Measurements from ENCODE around the gene PSPH. TPM values are rescaled to one million over a fixed set of nuclear protein-coding genes. Genes with fewer than 3 reads are reported as not detected.
A peak's percentile ranks its signal among the peaks of the same experiment; 100 is the strongest.

Gene PSPH
- total and polyA plus RNA-seq, 4 donors, result 5.5 to 35.9 (median 9.0) TPM

DNA sequence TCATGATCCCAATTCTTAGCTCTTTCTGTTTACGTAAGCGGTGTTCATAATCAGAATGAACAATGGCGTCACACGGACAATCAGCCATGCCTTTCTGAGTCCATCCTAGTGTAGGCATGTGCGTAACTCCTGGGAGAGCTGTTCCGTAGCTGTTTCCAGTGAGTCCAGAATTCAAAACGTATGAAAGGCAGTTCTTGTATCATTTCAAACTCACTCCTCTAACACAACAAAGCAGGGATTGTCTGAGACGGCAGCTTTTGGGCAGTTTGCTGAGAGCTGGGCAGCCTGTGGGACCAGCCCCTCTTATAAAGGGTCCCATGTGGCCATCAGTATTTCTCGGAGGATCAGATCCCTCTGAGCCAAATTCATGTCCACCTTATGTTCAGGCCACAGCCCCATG, 43.4 kb downstream of the PSPH start:
- no peak overlapping the region for H3K4me3 ChIP-seq (ENCODE audit: low read depth in 1 of 3, low read length in 3 of 3)
- no peak overlapping the region for H3K9ac ChIP-seq (ENCODE audit: low read depth in 1 of 2, low read length in 2 of 2)
- H3K27ac ChIP-seq (ENCODE audit: low read depth in 1 of 2, low read length in 2 of 2), result no peak overlapping the region
- H3K9me3 ChIP-seq (ENCODE audit: control insufficient read depth in 4 of 4, low read length in 3 of 4), result no peaks in the 10 kb centered on the region
- H3K36me3 ChIP-seq (ENCODE audit: control insufficient read depth in 4 of 4, insufficient read depth in 3 of 4, low read depth in 1 of 4, low read length in 3 of 4), result no peaks in the 10 kb centered on the region
- TF ChIP-seq REST (IDR thresholded peaks at IDR 0.05) (no peak), HNF4G (IDR thresholded peaks at IDR 0.05) (no peak), SP1 (IDR thresholded peaks at IDR 0.05) (no peak), HNF4A (conservative IDR thresholded peaks at IDR 0.05) (no peak), TAF1 (conservative IDR thresholded peaks at IDR 0.05) (no peak), ZBTB33 (IDR thresholded peaks at IDR 0.05) (no peak)
- 96% methylated on average over 9 of the region's 9 CpGs for WGBS
- H3K27me3 ChIP-seq (ENCODE audit: control insufficient read depth in 4 of 4, insufficient read depth in 4 of 4, low read length in 3 of 4), result no peaks in the 10 kb centered on the region
- H3K4me1 ChIP-seq (ENCODE audit: control insufficient read depth in 4 of 4, insufficient read depth in 4 of 4, low read length in 3 of 4), result peaks cover 0 to 3% (median 0%) of the 10 kb centered on the region in 4 donors
- DNase-seq (ENCODE audit: low spot score), result no peak

DNA sequence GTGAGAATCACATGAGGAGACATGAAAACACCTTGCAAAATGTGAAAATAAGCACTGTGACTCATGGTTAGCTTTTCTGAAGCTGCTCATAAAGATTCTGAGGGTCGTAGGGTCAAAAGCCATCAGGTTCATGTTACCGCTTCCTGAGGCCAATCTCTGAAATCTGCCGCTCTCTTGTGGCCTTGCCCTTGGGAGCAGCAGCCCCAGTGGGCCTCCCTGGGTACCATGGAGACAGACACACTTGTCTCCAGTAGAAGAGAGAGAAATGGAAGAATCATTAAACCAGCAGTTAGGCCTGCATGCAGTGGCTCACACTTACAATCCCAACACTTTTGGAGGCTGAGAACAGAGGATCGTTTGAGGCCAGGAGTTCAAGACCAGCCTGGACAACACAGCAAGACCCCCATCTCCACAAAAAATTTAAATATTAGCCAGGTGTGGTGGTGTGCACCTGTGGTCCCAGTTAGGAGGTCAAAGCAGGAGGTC, 44.0 kb downstream of the PSPH start:
- H3K27ac ChIP-seq (ENCODE audit: low read depth in 1 of 2, low read length in 2 of 2), result no peak overlapping the region
- no peaks in the 10 kb centered on the region for H3K9me3 ChIP-seq (ENCODE audit: control insufficient read depth in 4 of 4, low read length in 3 of 4)
- no peaks in the 10 kb centered on the region for H3K36me3 ChIP-seq (ENCODE audit: control insufficient read depth in 4 of 4, insufficient read depth in 3 of 4, low read depth in 1 of 4, low read length in 3 of 4)
- H3K27me3 ChIP-seq (ENCODE audit: control insufficient read depth in 4 of 4, insufficient read depth in 4 of 4, low read length in 3 of 4), result no peaks in the 10 kb centered on the region
- WGBS, result 89% methylated on average over 4 of the region's 4 CpGs
- TF ChIP-seq EGR1 (IDR thresholded peaks at IDR 0.05; ENCODE audit: low read depth in 2 of 2) (no peak), RXRA (IDR thresholded peaks at IDR 0.05) (no peak), HNF4A (conservative IDR thresholded peaks at IDR 0.05) (no peak), FOXA2 (IDR thresholded peaks at IDR 0.05) (no peak), HNF4G (IDR thresholded peaks at IDR 0.05) (no peak), YY1 (IDR thresholded peaks at IDR 0.05) (no peak), FOXA1 (IDR thresholded peaks at IDR 0.05) (no peak), ZBTB33 (IDR thresholded peaks at IDR 0.05) (no peak), JUND (IDR thresholded peaks at IDR 0.05) (no peak), GABPA (IDR thresholded peaks at IDR 0.05 in 1 of 2, conservative IDR thresholded peaks at IDR 0.05 in 1 of 2) (no peak), SP1 (IDR thresholded peaks at IDR 0.05) (no peak), ATF3 (IDR thresholded peaks at IDR 0.05) (no peak), REST (IDR thresholded peaks at IDR 0.05) (no peak)
- TF ChIP-seq, protein P1, sequence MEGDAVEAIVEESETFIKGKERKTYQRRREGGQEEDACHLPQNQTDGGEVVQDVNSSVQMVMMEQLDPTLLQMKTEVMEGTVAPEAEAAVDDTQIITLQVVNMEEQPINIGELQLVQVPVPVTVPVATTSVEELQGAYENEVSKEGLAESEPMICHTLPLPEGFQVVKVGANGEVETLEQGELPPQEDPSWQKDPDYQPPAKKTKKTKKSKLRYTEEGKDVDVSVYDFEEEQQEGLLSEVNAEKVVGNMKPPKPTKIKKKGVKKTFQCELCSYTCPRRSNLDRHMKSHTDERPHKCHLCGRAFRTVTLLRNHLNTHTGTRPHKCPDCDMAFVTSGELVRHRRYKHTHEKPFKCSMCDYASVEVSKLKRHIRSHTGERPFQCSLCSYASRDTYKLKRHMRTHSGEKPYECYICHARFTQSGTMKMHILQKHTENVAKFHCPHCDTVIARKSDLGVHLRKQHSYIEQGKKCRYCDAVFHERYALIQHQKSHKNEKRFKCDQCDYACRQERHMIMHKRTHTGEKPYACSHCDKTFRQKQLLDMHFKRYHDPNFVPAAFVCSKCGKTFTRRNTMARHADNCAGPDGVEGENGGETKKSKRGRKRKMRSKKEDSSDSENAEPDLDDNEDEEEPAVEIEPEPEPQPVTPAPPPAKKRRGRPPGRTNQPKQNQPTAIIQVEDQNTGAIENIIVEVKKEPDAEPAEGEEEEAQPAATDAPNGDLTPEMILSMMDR (IDR thresholded peaks at IDR 0.05; ENCODE audit: low read depth, low read length, missing input control), result no peak
- TF ChIP-seq, protein P2, sequence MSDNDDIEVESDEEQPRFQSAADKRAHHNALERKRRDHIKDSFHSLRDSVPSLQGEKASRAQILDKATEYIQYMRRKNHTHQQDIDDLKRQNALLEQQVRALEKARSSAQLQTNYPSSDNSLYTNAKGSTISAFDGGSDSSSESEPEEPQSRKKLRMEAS (IDR thresholded peaks at IDR 0.05), result no peak
- H3K9ac ChIP-seq (ENCODE audit: low read depth in 1 of 2, low read length in 2 of 2), result no peak overlapping the region
- peak; percentile 41 for DNase-seq (ENCODE audit: low spot score)
- no peak overlapping the region for H3K4me3 ChIP-seq (ENCODE audit: low read depth in 1 of 3, low read length in 3 of 3)
- H3K4me1 ChIP-seq (ENCODE audit: control insufficient read depth in 4 of 4, insufficient read depth in 4 of 4, low read length in 3 of 4), result peaks cover 0 to 3% (median 0%) of the 10 kb centered on the region in 4 donors

Measured in liver (tissue), 9 donors.